GM15510 (cell line): ENCODE results near the gene C2CD2.

Experiments used
- POLR2A ChIP-seq: IDR thresholded peaks from 3 replicates; pipeline ENCODE4 v1.6.1; 2011; ENCODE audit warnings: borderline replicate concordance; ENCODE audit not compliant: insufficient read length; ENCODE audit errors: extremely low read depth

C2CD2 gene

DNA sequence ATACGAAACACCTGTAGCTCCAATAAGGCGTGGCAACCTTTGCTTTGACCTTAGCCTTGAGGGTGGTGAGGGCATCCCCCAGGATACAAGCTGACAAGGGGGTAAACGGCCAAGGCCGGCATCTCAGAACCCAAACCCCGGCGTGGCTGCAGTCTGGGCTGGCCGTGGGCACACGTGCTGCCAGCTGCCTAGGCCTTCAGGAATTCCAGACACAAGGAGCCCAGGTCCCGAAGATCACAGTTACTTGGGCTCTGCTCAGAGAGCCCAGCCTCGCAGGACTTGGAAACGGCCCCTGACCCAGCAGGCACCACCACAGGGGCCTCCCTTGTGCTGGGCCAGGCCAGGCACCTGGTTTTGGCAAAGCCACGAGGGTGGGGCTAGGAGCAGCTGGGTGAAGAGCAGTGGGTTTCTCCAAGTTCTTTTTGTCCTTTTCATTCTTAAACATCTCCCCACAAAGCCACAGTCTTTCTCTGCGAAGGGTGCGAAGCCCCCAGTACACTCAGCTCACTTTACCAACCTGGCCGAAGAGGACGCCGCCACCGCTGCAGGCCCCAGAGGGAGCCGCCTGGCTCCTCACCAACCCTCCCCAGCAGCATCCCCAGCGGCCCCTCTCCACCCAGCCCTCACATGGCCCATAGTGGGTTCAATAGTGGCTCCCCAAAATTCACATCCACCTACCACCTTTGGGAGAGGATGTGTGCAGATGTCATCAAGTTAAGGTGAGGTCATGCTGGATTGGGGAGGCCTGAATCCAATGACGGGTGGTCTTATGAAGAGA, 101.5 kb downstream of the C2CD2 start:
- no peak for TF ChIP-seq POLR2A

DNA sequence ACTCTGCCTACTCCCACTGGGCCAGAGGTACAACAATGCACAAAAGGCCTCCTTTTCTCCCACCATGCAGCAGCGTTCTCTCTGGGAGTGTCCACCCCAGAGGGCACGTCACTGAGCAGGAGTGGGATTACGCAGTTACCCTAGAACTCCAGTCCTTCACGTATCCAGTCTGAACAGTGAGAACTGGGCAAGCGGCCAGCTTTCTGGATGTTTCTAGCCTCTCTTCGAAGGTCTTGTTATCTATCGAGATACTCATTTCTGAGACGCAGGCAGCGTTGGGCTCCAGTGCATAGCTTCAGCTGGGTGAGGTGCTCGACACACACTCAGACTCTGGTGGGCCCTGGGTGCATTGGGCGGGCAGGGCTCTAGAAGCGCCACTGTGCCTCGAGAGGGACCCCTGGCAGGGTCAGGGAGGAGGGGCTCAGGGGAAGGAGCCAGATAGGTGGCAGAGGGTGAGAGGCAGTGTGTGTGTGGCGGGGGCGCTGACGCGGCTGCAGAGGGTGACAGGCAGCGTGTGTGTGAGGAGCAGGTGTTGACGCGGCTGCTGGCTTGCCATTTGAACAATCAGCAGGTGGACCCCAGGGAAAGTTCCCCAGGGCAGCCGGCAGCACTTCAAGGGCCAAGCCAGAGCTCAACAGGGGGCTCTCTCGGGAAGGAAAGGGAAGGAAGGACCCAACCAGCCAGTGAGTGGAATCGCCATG, 102.6 kb downstream of the C2CD2 start:
- TF ChIP-seq POLR2A, result no peak

DNA sequence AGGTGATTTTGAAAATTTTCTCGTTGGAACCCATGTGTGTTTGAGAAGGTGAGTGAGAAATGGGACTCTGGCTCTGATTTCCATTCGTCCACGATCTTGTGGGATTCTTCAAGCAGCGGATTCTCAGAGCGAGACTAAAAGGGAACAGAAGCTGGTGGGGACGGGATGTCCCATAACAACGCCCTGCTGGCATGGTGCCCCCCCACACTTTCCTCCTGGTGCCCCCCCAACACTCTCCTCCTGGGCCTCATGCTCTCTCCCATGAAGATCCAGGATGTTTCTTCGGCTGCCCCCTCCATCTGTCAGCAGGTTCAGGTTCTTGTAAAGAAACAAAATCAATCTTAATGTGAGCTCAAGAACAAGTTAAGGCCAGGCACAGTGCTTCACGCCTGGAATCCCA, 103.7 kb downstream of the C2CD2 start:
- no peak for TF ChIP-seq POLR2A

DNA sequence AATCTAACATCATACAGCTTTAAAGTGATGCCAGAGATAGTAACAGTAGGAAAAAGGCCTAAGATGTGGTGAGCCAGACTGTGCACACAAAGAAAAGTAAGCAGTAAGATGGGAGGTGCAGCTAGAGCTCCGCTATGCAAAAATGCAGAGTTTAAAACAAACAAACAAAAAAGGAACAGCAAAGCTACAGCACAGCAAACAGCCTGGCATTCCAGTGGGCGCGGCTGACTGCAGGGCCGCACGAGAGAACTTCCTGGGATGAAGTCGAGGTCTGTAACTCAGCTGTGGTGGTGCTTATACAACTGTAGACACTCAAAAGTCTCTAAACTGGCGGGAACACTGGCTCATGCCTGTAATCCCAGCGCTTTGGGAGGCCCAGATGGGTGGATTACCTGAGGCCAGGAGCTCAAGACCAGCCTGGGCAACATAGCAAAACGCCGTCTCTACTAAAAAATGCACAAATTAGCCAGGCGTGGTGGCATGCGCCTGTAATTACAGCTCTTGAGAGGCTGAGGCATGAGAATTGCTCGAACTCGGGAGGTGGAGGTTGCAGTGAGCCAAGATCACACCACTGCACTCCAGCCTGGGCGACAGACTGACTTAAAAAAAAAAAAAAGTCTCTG, 104.7 kb downstream of the C2CD2 start:
- TF ChIP-seq POLR2A, result no peak

DNA sequence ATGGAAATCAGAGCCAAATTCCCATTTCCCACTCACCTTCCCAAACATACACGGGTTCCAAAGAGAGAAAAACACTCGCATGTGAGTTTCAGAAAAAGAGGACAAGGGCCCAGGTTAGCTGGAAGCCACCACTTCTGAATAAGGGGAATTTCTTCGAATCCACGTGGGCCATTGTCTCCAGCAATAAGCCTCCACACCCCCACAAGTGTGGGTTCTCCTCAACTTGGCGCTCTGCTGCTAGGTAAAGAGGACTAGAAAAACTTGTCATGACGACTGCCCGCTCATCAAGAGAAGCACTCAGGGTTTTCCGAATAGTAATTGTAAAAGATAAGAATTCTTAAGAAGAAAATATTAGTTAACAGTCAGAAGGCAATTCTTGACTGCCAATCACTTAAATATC, 105.3 kb downstream of the C2CD2 start:
- no peak for TF ChIP-seq POLR2A

- TF ChIP-seq POLR2A, result no peak
These were observed 106.6 kb downstream of the C2CD2 start for GRCh38 chr21:41847066-41847804.

GRCh38 chr21:41846536-41846935, 107.3 kb downstream of the C2CD2 start:
- TF ChIP-seq POLR2A, result no peak

DNA sequence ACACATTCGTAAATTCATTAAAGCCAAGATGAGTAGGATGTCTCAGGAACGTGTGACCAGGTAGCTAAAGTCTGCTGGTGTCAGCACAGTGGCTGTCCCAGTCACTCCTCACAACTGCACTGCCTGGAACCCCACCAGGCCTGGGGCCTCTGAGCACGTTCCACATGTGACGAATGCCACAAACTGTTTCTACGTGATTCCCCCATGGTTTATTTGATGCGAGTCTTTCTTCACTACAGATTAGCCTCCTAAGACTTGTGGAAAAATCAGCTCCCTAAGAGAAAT, 107.8 kb downstream of the C2CD2 start:
- TF ChIP-seq POLR2A, result no peak

DNA sequence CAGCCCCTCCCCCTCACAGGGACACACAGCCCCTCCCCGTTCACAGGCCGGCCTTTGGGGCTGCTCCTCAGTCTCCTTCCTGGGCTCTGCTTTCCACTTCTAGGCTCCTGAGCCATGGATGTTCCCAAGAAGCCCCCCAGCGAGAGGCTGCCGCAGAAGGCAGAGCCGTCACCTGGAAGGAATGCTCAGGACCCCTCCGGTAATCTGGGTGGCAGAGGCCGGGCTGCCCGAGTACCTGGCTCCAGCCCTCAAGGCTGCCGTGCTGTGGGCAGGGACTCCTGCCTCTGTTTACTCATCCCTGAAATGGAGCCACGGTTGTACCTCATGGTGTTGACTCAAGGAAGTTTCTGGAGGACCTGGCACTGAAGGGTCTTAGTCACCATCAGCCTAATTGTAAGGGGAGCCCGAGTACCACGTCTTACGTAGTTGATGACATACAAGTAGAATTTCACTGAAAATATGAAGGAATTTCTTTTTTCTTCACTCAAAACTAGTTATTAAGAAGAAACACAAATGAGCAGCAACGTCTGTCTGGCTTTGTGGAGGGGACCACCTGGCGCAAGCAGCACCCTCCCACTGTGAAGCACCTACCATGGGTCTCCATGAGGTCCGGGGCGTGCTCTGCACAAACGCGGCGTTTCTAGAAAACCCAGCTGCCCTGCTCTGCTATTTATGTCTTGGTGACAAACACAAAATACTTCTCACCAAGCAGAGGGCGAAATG, 108.3 kb downstream of the C2CD2 start:
- TF ChIP-seq POLR2A, result no peak

DNA sequence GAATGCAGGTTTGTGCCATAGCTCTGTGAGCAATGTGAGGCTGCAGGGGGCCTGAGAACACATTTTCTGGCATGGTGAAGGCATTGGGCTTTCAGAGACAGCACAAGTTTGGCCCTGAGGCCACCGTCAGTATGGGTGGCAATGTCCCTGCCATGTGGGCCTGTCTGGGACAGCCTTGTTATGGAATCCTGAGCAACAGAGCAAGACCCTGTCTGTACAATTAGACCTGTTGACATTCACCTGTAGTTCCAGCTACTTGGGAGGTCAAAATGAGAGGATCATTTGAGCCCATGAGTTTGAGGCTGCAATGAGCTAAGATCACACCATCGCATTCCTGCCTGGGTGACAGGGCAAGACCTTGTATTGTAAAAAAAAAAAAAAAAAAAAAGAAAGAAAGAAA, 110.2 kb downstream of the C2CD2 start:
- TF ChIP-seq POLR2A, result no peak

DNA sequence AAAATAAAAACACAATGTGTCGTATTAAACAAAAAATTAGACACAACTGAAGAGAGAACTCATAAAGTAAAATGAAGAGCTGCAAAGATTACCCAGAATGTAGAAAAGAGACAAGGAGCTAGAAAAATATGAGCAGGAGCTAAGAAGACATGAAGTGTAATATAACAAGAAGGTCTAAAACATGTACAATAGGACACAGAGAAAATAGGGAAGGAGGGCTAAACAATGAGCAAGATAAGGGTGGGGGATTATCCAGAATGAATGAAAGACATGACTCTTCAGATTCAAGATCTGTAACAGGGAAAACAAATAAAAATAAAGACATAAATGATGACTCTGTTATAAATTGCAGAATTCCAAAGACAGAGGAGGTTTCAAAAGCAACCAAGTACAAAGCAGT, 112.9 kb downstream of the C2CD2 start:
- no peak for TF ChIP-seq POLR2A

- no peak for TF ChIP-seq POLR2A
These were observed 114.3 kb downstream of the C2CD2 start for GRCh38 chr21:41839387-41840000.

- TF ChIP-seq POLR2A, result no peak
These were observed 116.0 kb downstream of the C2CD2 start for GRCh38 chr21:41837756-41838297.
